GM18873 (cell line): ENCODE measurements around the gene RER1.

ENCODE experiments used
- ATAC-seq: cut with Tn5 transposase; IDR thresholded peaks from one replicate; pipeline ENCODE4 v1.9.1; 2021; ENCODE audit warnings: mild to moderate bottlenecking, moderate library complexity, moderate number of reproducible peaks; ENCODE audit not compliant: unreplicated experiment, low FRiP score

RER1 gene

GRCh38 chr1:2386636-2387611 is 4.7 kb upstream of the RER1 start:
- ATAC-seq = no peak

DNA sequence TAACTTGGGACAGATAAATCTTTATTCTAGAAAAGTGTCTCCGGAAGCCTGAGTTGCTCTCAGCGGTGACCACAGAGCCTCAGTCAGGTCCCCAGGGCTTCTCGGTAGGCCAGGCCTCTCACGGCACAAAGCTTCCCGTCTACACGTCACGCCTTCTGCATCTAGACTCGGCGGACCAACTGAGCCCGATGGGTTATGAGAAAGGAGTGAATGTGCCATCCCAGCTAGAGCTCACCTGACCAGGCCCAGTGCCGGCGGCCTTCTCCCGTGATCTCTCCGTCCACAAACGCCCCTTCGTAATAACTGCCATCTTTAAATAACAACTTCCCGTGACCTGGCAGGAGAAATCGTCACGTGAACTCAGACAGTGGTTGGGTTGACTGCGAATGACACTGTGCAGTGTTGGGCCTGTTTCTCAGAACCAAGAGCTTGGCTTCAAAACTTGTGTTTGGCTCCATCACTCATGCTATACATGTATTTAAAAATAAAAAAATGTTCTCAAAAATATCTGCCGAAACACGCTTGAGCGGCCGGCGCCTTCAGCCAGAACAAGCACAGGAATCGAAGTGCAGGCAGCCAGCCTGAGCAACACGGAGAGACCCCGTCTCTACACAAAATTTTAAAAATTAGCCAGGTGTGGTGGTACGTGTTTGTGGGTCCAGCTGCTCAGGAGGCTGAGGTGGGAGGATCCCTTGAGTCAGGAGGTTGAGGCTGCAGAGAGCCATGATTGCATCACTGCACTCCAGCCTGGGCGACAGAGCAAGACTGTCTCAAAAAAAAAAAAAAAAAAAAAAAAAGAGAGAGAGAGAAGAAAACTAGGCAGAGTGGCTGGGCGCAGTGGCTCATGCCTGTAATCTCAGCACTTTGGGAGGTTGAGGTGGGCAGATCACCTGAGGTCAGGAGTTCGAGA is 3.4 kb upstream of the RER1 start:
- ATAC-seq = no peak

- no peak for ATAC-seq
Observed at GRCh38 chr1:2389644-2390043, 2.0 kb upstream of the RER1 start.

DNA sequence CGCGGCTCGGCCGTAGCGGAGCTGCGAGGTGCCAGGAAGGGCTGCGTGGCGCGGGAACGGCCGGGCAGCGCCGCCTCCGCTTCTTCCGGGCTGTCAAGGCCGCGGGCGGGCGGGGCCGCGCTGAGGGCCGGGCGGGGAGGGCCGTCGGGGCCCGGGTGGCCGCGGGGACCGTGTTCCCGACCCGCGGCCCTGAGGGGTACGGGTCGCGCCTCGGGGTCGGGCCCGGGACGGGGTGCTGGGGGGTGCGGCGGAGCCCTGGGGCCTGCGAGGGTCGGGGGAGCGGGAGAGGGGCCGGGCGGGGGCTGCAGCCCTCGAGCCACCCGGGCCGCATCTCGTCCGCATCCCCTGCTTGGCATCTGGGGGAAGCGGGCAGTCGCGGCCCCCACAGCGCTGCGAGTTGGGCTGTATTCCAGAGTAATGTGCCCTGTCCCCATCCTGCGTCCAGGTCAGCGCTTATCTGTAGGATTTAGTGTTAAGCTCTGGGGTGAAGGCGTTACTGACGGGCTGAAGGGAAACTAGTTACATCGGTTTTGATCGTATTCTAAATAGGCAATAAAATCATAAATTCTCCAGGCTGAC is 379 bp downstream of the RER1 start:
- ATAC-seq = no peak

- no peak for ATAC-seq
Observed at GRCh38 chr1:2392686-2393085, 1.0 kb downstream of the RER1 start.

DNA sequence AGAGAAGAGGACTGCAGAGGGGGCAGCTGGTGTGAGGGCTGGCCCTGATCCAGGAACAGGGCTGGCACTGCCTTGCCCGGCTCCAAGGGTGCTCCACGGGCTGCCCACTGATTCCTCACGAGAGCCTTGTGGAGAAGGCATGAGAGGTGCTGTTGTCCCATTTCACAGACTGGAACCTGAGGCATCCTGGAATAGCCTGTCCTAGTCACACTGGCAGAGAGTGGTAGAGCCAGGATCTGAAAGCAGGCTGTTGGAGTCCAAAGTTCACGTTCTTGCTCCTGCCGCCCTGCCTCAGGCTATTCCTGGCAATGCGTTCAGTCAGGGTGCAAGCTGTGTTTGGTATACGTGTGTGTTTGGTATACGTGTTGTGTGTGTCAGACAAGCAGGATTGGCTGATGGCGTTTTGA is 1.8 kb downstream of the RER1 start:
- no peak for ATAC-seq

- ATAC-seq = no peak
Observed at GRCh38 chr1:2394220-2394619, 2.6 kb downstream of the RER1 start.

DNA sequence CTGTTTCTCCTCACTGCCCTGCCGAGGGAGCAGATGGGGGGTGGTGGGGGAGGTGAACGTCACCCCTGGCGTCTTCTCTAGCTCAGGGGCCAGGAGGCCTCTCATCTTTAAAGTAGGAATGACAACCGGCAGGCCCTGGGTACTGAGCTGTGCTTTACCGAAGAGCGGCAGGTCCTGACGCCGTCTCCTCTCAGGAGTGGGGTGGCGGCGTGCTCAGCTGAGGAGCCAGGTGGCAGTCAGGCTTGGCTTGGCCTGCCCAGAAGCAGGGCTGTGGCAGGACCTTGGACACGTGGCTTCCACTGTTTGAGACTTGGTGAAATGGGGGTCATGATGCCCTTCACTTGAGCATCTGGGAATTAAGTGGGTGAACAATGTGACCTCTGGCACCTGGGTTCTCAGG is 3.1 kb downstream of the RER1 start:
- ATAC-seq = no peak

DNA sequence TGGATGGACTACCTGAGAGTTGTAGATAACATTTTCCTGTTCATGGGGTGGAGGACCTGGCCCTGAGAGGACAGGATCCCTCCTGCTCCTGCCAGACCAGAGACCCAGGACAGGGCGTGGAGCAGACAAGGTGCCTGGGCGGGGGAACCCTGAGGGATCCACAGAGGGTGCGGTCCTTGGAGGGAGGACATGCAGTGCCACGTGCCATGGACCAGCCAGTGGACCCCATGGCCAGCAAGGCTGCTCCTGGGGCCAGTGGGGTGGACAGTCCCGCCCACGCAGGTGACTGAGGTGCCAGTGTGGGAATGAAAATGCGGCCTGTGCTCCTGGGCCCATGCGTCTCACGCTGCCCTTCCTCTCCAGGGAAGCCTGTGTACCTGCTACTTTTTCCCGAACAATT is 3.6 kb downstream of the RER1 start:
- ATAC-seq = no peak

- no peak for ATAC-seq
Observed at GRCh38 chr1:2396059-2396458, 4.4 kb downstream of the RER1 start.

- no peak for ATAC-seq
Observed at GRCh38 chr1:2396476-2396875, 4.8 kb downstream of the RER1 start.

GRCh38 chr1:2397007-2397679 is 5.5 kb downstream of the RER1 start:
- ATAC-seq = no peak

GRCh38 chr1:2398871-2399270 is 7.2 kb downstream of the RER1 start:
- no peak for ATAC-seq

- ATAC-seq = no peak
Observed at GRCh38 chr1:2399890-2400575, 8.4 kb downstream of the RER1 start.

GRCh38 chr1:2400576-2400909 is 8.9 kb downstream of the RER1 start:
- ATAC-seq = no peak

DNA sequence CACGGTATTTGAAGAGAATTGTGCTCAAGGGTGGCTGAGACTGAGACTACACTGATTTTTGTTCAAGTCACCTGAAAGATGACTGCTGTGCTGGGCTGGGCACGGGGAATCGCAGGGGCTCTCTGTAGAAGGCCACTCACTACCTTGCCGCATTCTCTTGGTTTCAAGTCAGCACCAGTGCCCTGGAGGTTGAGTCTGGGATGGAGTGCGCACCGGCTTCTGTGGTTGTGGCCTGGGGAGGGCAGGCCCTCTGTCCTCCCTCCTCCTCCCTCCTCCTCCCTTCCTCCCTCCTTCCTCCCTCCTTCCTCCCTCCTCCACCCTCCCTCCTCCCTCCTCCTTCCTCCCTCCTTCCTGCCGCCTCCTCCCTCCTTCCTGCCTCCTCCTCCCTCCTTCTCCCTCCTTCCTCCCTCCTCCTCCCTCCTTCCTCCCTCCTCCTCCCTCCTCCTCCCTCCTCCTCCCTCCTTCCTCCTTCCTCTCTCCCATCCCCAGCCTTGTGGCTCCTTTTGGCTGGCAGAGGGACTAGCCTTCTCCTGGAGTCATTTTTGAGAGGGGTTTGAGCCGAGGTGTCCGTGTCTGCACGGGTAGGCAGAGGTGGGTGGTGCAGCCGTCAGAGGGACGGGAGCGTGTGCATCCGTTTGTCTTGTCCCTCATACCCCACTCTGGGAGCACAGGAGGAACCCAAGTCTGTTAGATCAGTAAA is 9.5 kb downstream of the RER1 start:
- no peak for ATAC-seq

- no peak for ATAC-seq
Observed at GRCh38 chr1:2402420-2402819, 10.8 kb downstream of the RER1 start.

DNA sequence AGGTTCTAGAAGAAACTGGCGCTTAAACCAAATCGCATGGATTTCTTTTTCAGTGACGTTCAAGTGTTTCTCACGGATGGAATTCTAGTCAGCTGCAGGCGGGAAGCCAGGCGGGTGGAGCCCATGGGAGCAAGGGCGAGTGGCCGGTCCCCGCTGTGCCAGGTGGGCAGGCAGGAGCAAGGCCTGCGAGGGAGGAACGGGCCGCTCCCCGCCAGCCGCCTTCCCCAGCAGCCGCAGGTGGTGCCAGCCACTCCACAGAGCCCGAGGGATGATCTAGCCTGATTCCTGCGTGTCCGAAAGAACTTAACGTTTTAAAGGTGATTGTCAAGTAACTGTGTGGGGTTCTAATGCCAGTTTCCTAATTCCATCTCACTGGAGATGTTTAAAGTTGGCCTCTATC is 11.6 kb downstream of the RER1 start:
- ATAC-seq = no peak

GRCh38 chr1:2404142-2404889 is 12.7 kb downstream of the RER1 start:
- no peak for ATAC-seq
